OCI-LY1 (cell line): ENCODE measurements around the gene CRADD.

ENCODE experiments used
- H2AFZ ChIP-seq: fragments of 200-600 bp; sonication (generic), shearing (Covaris generic); 2 replicates; pipeline ENCODE4 v1.6.0; 2014; ENCODE audit warnings: antibody characterized with exemption, mild to moderate bottlenecking, low read length
- H3F3A ChIP-seq: fragments of 200-600 bp; sonication (generic), shearing (Covaris generic); 2 replicates; pipeline ENCODE4 v1.6.0; 2014; ENCODE audit warnings: mild to moderate bottlenecking, antibody characterized with exemption, low read length, moderate library complexity; ENCODE audit not compliant: insufficient read depth
- H3K27ac ChIP-seq: fragments of 200-600 bp; sonication (generic); 2 replicates; pipeline ENCODE4 v1.5.1; 2014; ENCODE audit warnings: low read length, mixed run types, mild to moderate bottlenecking, low read depth; ENCODE audit not compliant: poor library complexity, severe bottlenecking
- H3K27me3 ChIP-seq: fragments of 200-600 bp; sonication (generic); 2 replicates; pipeline ENCODE4 v1.6.0; 2014; ENCODE audit warnings: antibody characterized with exemption, mild to moderate bottlenecking, low read length, moderate library complexity; ENCODE audit not compliant: insufficient read depth
- H3K36me3 ChIP-seq: fragments of 200-600 bp; sonication (generic); 2 replicates; pipeline ENCODE4 v1.6.1; 2014; ENCODE audit warnings: mild to moderate bottlenecking, antibody characterized with exemption, low read length, moderate library complexity, mixed read lengths; ENCODE audit not compliant: insufficient read depth
- H3K4me1 ChIP-seq: fragments of 200-600 bp; sonication (generic); 2 replicates; pipeline ENCODE4 v1.5.1; 2014; ENCODE audit warnings: mild to moderate bottlenecking, low read length, moderate library complexity; ENCODE audit not compliant: insufficient read depth, severe bottlenecking
- H3K4me2 ChIP-seq: fragments of 200-600 bp; sonication (generic), shearing (Covaris generic); 2 replicates; pipeline ENCODE4 v1.6.1; 2014; ENCODE audit warnings: low read length
- H3K4me3 ChIP-seq: fragments of 200-600 bp; sonication (generic); 2 replicates; pipeline ENCODE4 v1.5.1; 2014; ENCODE audit warnings: low read length, low read depth, mild to moderate bottlenecking, mixed read lengths; ENCODE audit not compliant: poor library complexity, severe bottlenecking
- H3K79me2 ChIP-seq: fragments of 200-600 bp; shearing (Covaris generic); 2 replicates; pipeline ENCODE4 v1.6.1; 2016; ENCODE audit warnings: mixed run types, low read length, mixed read lengths; ENCODE audit not compliant: insufficient read depth
- H3K9ac ChIP-seq: fragments of 200-600 bp; sonication (generic), shearing (Covaris generic); 2 replicates; pipeline ENCODE4 v1.6.1; 2014; ENCODE audit warnings: mild to moderate bottlenecking, low read length, mixed read lengths
- H3K9me2 ChIP-seq: fragments of 200-600 bp; sonication (generic), shearing (Covaris generic); 2 replicates; pipeline ENCODE4 v1.6.1; 2014; ENCODE audit warnings: low read depth, mild to moderate bottlenecking, low read length, mixed read lengths
- H3K9me3 ChIP-seq: fragments of 200-600 bp; shearing (Covaris generic); 2 replicates; pipeline ENCODE4 v1.6.1; 2014; ENCODE audit warnings: low read length, mixed read lengths
- H4K20me1 ChIP-seq: fragments of 200-600 bp; sonication (generic), shearing (Covaris generic); 2 replicates; pipeline ENCODE4 v1.6.0; 2016; ENCODE audit warnings: mild to moderate bottlenecking, low read length; ENCODE audit not compliant: insufficient read depth
- EZH2 ChIP-seq: fragments of 200-600 bp; sonication (generic), shearing (Covaris generic); IDR thresholded peaks from 2 replicates; pipeline ENCODE4 v1.8.0; 2017; ENCODE audit warnings: borderline replicate concordance, mixed run types, mild to moderate bottlenecking, antibody characterized with exemption, low read length, moderate library complexity, mixed read lengths
- TF ChIP-seq, protein P1 (sequence below): fragments of 200-600 bp; sonication (generic), shearing (Covaris generic); IDR thresholded peaks from 2 replicates; pipeline ENCODE4 v1.5.1; 2017; ENCODE audit warnings: mild to moderate bottlenecking, antibody characterized with exemption, low read length, moderate library complexity, mixed read lengths

The CRADD gene

DNA sequence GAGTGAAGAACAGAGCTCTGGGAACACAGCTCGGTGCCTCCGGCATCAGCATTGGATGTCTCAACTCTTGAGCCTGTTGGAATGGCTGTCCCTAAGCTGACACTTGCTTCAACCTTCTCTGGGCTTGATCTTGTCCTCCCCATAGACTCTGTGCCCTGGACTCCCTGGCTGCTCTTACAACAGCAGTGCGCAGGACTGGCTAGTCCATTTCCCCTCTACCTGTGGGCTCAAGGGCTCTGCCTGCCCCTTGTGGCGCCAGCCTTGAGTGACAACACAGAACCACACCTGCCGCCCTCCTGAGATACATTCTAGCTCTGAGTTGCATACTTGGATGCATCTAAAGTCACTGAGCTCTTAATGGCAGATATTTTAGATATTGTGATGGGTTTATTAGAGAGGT lies 6.2 kb downstream of the CRADD start:
- peaks cover 3% of the 10 kb centered on the region for H3K4me1 ChIP-seq
- H4K20me1 ChIP-seq: no peaks in the 10 kb centered on the region
- no peaks in the 10 kb centered on the region for H3K79me2 ChIP-seq
- no peak overlapping the region for H2AFZ ChIP-seq
- no peak overlapping the region for H3K9ac ChIP-seq
- H3K27me3 ChIP-seq: no peaks in the 10 kb centered on the region
- H3K9me2 ChIP-seq: no peaks in the 10 kb centered on the region
- no peak overlapping the region for H3K27ac ChIP-seq
- H3K36me3 ChIP-seq: no peaks in the 10 kb centered on the region
- no peaks in the 10 kb centered on the region for H3F3A ChIP-seq
- H3K9me3 ChIP-seq: no peaks in the 10 kb centered on the region
- H3K4me3 ChIP-seq: no peak overlapping the region
- no peak for TF ChIP-seq EZH2
- no peak overlapping the region for H3K4me2 ChIP-seq

DNA sequence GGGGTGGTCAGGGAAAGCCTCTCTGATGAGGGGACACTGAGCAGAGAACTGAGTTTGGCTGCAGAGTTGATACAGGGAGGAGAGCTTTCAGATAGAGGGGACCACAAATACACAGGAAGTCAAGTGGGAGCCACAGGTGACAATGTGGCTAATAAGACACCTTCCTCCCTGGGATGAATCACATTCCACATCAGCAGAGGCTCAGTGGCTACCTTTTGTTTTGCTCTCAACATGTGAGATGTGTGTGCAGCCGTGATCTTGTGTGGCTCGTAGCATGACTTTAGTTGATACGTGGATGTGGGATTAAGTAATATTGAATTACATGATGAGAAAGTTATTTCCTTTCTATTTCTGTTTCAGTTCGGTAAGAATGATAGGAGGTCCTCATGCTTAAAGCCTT lies 7.5 kb downstream of the CRADD start:
- Histone ChIP-seq H3K36me3 (no peaks in the 10 kb centered on the region), H4K20me1 (no peaks in the 10 kb centered on the region), H3K27me3 (no peaks in the 10 kb centered on the region), H3K4me2 (no peak overlapping the region), H3K4me1 (no peaks in the 10 kb centered on the region), H3K4me3 (no peak overlapping the region), H3K9me2 (no peaks in the 10 kb centered on the region), H3F3A (no peaks in the 10 kb centered on the region), H2AFZ (no peak overlapping the region), H3K9me3 (no peaks in the 10 kb centered on the region), H3K79me2 (no peaks in the 10 kb centered on the region), H3K27ac (no peak overlapping the region), H3K9ac (no peak overlapping the region)
- no peak for TF ChIP-seq EZH2
- TF ChIP-seq, protein P1, sequence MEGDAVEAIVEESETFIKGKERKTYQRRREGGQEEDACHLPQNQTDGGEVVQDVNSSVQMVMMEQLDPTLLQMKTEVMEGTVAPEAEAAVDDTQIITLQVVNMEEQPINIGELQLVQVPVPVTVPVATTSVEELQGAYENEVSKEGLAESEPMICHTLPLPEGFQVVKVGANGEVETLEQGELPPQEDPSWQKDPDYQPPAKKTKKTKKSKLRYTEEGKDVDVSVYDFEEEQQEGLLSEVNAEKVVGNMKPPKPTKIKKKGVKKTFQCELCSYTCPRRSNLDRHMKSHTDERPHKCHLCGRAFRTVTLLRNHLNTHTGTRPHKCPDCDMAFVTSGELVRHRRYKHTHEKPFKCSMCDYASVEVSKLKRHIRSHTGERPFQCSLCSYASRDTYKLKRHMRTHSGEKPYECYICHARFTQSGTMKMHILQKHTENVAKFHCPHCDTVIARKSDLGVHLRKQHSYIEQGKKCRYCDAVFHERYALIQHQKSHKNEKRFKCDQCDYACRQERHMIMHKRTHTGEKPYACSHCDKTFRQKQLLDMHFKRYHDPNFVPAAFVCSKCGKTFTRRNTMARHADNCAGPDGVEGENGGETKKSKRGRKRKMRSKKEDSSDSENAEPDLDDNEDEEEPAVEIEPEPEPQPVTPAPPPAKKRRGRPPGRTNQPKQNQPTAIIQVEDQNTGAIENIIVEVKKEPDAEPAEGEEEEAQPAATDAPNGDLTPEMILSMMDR: no peak

DNA sequence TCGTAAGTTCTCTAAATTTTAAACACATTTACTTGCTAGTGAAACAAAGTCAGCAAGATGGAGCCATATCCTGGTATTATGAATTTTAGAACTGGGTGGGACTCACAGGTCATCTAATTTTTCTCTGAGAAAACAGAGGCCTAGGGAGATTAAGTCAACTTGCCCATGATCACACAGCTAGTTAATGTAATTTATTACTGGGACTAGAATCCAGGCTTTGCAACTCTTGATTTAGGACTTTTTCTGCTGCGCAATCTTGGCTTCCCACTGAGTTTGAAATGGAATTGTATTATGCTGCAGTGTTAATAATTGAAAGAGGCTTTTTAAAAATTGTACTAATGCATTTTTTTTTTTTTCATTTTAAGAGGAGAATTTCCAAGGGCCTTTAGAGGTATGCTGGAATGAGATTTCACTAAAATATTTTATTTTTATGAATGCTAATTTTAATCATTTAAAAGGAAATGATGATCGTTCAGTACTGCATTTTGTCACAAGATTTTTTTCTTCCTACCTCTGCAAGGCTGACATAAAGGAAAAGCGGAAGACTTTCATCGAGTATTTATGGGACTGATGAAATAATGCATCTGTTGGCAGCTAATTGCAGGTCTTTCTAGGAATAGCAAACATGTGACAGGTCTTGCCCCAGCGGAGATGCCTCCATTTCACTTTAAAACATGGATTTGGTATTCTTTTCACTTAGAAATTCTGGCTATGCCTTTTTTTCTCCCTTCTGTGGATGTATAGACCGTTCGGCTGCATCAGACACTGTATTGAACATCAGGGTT lies 9.6 kb downstream of the CRADD start:
- no peaks in the 10 kb centered on the region for H4K20me1 ChIP-seq
- H3K4me2 ChIP-seq: no peak overlapping the region
- H3K4me1 ChIP-seq: no peaks in the 10 kb centered on the region
- no peak overlapping the region for H3K27ac ChIP-seq
- no peaks in the 10 kb centered on the region for H3K27me3 ChIP-seq
- no peaks in the 10 kb centered on the region for H3K36me3 ChIP-seq
- H3K4me3 ChIP-seq: no peak overlapping the region
- TF ChIP-seq EZH2: no peak
- TF ChIP-seq, protein P1: no peak
- no peaks in the 10 kb centered on the region for H3K9me3 ChIP-seq
- no peaks in the 10 kb centered on the region for H3F3A ChIP-seq
- H2AFZ ChIP-seq: no peak overlapping the region
- no peaks in the 10 kb centered on the region for H3K79me2 ChIP-seq
- no peak overlapping the region for H3K9ac ChIP-seq
- no peaks in the 10 kb centered on the region for H3K9me2 ChIP-seq
